Rectal smooth muscle tissue (tissue), 1 donor: Measurements from ENCODE around the gene GPR45.

ENCODE experiments used
- H3K27ac ChIP-seq: one replicate; pipeline ENCODE4 v1.7.0; 2013; ENCODE audit warnings: low read depth, low read length, inconsistent platforms
- H3K27me3 ChIP-seq: one replicate; pipeline ENCODE4 v1.7.0; 2013; ENCODE audit warnings: low read length; ENCODE audit not compliant: control insufficient read depth, insufficient read depth
- H3K36me3 ChIP-seq: one replicate; pipeline ENCODE4 v1.7.0; 2013; ENCODE audit warnings: low read length; ENCODE audit not compliant: control insufficient read depth, insufficient read depth
- H3K4me1 ChIP-seq: one replicate; pipeline ENCODE4 v1.7.0; 2013; ENCODE audit warnings: low read length; ENCODE audit not compliant: control insufficient read depth, insufficient read depth
- H3K4me3 ChIP-seq: one replicate; pipeline ENCODE4 v1.7.0; 2013; ENCODE audit warnings: low read length
- H3K9ac ChIP-seq: one replicate; pipeline ENCODE4 v1.7.0; 2013; ENCODE audit warnings: low read length

Gene GPR45

GRCh38 chr2:105258835-105259350 lies 17.4 kb downstream of the GPR45 start:
- Histone ChIP-seq H3K9ac (no peak overlapping the region), H3K36me3 (no peaks in the 10 kb centered on the region), H3K27ac (no peak overlapping the region), H3K4me3 (no peak overlapping the region), H3K27me3 (no peaks in the 10 kb centered on the region), H3K4me1 (no peaks in the 10 kb centered on the region)

- H3K36me3 ChIP-seq, result no peaks in the 10 kb centered on the region
- no peaks in the 10 kb centered on the region for H3K27me3 ChIP-seq
- H3K4me3 ChIP-seq, result no peak overlapping the region
- no peaks in the 10 kb centered on the region for H3K4me1 ChIP-seq
- no peak overlapping the region for H3K27ac ChIP-seq
- no peak overlapping the region for H3K9ac ChIP-seq
These were observed 19.5 kb downstream of the GPR45 start for GRCh38 chr2:105261061-105261460.

GRCh38 chr2:105262651-105263091 lies 21.1 kb downstream of the GPR45 start:
- H3K27ac ChIP-seq, result no peak overlapping the region
- H3K36me3 ChIP-seq, result peaks cover 8% of the 10 kb centered on the region

GRCh38 chr2:105269426-105269825 lies 27.9 kb downstream of the GPR45 start:
- H3K27ac ChIP-seq, result no peak overlapping the region
- no peaks in the 10 kb centered on the region for H3K27me3 ChIP-seq
- H3K4me1 ChIP-seq, result no peaks in the 10 kb centered on the region
- no peak overlapping the region for H3K9ac ChIP-seq
- peaks cover 36% of the 10 kb centered on the region for H3K36me3 ChIP-seq
- no peak overlapping the region for H3K4me3 ChIP-seq

More at GRCh38 chr2:105262651-105263091, 21.1 kb downstream of the GPR45 start:
- Histone ChIP-seq H3K4me3 (no peak overlapping the region), H3K9ac (no peak overlapping the region), H3K4me1 (no peaks in the 10 kb centered on the region), H3K27me3 (no peaks in the 10 kb centered on the region)

GRCh38 chr2:105271393-105272045 lies 30.0 kb downstream of the GPR45 start:
- Histone ChIP-seq H3K36me3 (peaks cover 46% of the 10 kb centered on the region), H3K4me3 (no peak overlapping the region), H3K27me3 (no peaks in the 10 kb centered on the region), H3K27ac (no peak overlapping the region), H3K9ac (no peak overlapping the region), H3K4me1 (no peaks in the 10 kb centered on the region)

- Histone ChIP-seq H3K4me1 (no peaks in the 10 kb centered on the region), H3K27me3 (no peaks in the 10 kb centered on the region), H3K4me3 (no peak overlapping the region), H3K36me3 (peaks cover 45% of the 10 kb centered on the region), H3K27ac (no peak overlapping the region), H3K9ac (no peak overlapping the region)
These were observed 30.6 kb downstream of the GPR45 start for GRCh38 chr2:105272176-105272575.

- H3K27me3 ChIP-seq, result no peaks in the 10 kb centered on the region
- no peaks in the 10 kb centered on the region for H3K4me1 ChIP-seq
- H3K27ac ChIP-seq, result no peak overlapping the region
- no peak overlapping the region for H3K4me3 ChIP-seq
- H3K36me3 ChIP-seq, result peaks cover 32% of the 10 kb centered on the region
- H3K9ac ChIP-seq, result no peak overlapping the region
These were observed 32.5 kb downstream of the GPR45 start for GRCh38 chr2:105274046-105274445.

GRCh38 chr2:105278654-105279053 lies 37.1 kb downstream of the GPR45 start:
- Histone ChIP-seq H3K27me3 (no peaks in the 10 kb centered on the region), H3K4me1 (no peaks in the 10 kb centered on the region), H3K36me3 (peaks cover 25% of the 10 kb centered on the region)

GRCh38 chr2:105279126-105279525 lies 37.6 kb downstream of the GPR45 start:
- Histone ChIP-seq H3K4me3 (no peak overlapping the region), H3K36me3 (peaks cover 25% of the 10 kb centered on the region), H3K27ac (no peak overlapping the region), H3K27me3 (no peaks in the 10 kb centered on the region), H3K9ac (no peak overlapping the region), H3K4me1 (no peaks in the 10 kb centered on the region)

More at GRCh38 chr2:105278654-105279053, 37.1 kb downstream of the GPR45 start:
- Histone ChIP-seq H3K27ac (no peak overlapping the region), H3K9ac (no peak overlapping the region), H3K4me3 (no peak overlapping the region)

- Histone ChIP-seq H3K27ac (no peak overlapping the region), H3K9ac (no peak overlapping the region), H3K27me3 (no peaks in the 10 kb centered on the region), H3K36me3 (peaks cover 16% of the 10 kb centered on the region), H3K4me3 (no peak overlapping the region), H3K4me1 (no peaks in the 10 kb centered on the region)
These were observed 38.7 kb downstream of the GPR45 start for GRCh38 chr2:105280281-105280680.

- Histone ChIP-seq H3K27ac (no peak overlapping the region), H3K27me3 (no peaks in the 10 kb centered on the region), H3K9ac (no peak overlapping the region), H3K4me3 (no peak overlapping the region), H3K4me1 (no peaks in the 10 kb centered on the region), H3K36me3 (peaks cover 22% of the 10 kb centered on the region)
These were observed 42.0 kb downstream of the GPR45 start for GRCh38 chr2:105283532-105283931.

- Histone ChIP-seq H3K27ac (no peak overlapping the region), H3K9ac (no peak overlapping the region), H3K36me3 (peaks cover 12% of the 10 kb centered on the region), H3K4me1 (no peaks in the 10 kb centered on the region), H3K27me3 (no peaks in the 10 kb centered on the region), H3K4me3 (no peak overlapping the region)
These were observed 46.1 kb downstream of the GPR45 start for GRCh38 chr2:105287692-105288091.

GRCh38 chr2:105288133-105288532 lies 46.6 kb downstream of the GPR45 start:
- Histone ChIP-seq H3K27me3 (no peaks in the 10 kb centered on the region), H3K4me1 (no peaks in the 10 kb centered on the region), H3K4me3 (no peak overlapping the region), H3K9ac (no peak overlapping the region), H3K27ac (no peak overlapping the region), H3K36me3 (peaks cover 12% of the 10 kb centered on the region)
